HepG2 (cell line): ENCODE measurements around the gene TSR1. TPM values are rescaled to one million over a fixed set of nuclear protein-coding genes. Genes with fewer than 3 reads are reported as not detected.

ENCODE experiments used
- ATAC-seq: fragments of 200-7000 bp; cut with Tn5 transposase; 3 replicates; pipeline ENCODE4 v1.9.1; 2020; ENCODE audit warnings: mild to moderate bottlenecking, moderate library complexity
- BruUV-seq: library from RNA; stranded (reverse); fragments of 400-500 nt; replicated peaks from 2 replicates; lab custom pipeline; 2021; lab: Mats Ljungman, UMichigan
- CTCF ChIA-PET: fragments of 300-600 bp; formaldehyde crosslinking; extraction: SDS; loops from one replicate; lab custom pipeline; 2021; ENCODE audit warnings: low total read pairs, inconsistent platforms, low intra/inter-chr PET ratio; lab: Yijun Ruan, JAX
- POLR2A ChIA-PET: fragments of 350-600 bp; sonication (Branson Sonifier 250); formaldehyde crosslinking; loops from one replicate; lab custom pipeline; 2020; ENCODE audit warnings: antibody characterized with exemption, inconsistent platforms; lab: Yijun Ruan, JAX
- DNase-seq: peaks from one replicate; pipeline ENCODE4 v3.0.0-alpha.2; 2015; ENCODE audit warnings: low spot score
- FAIRE-seq: peaks from 3 replicates; lab custom pipeline; 2011; peaks lifted over from hg19 to GRCh38; lab: Jason Lieb, UNC
- H2AFZ ChIP-seq: one replicate; pipeline ENCODE4 v1.6.1; 2011; ENCODE audit warnings: low read length, inconsistent platforms
- H3K27ac ChIP-seq: fragments of 300-600 bp; 3 replicates; pipeline ENCODE4 v1.8.0; 2011; ENCODE audit warnings: mixed run types, mild to moderate bottlenecking, mixed read lengths, low read length, inconsistent platforms; ENCODE audit not compliant: insufficient read depth; ENCODE audit errors: extremely low read length
- H3K27me3 ChIP-seq, 2 experiments: fragments of 200-600 bp in 1 of 2; 2 replicates in 1 of 2; 3 replicates in 1 of 2; pipeline versions ENCODE4 v1.6.0 to v1.8.0; 2011; ENCODE audit warnings: low read length in 2 of 2, mild to moderate bottlenecking in 2 of 2, moderate library complexity in 2 of 2, inconsistent platforms in 1 of 2; ENCODE audit not compliant: insufficient read depth in 2 of 2, control insufficient read depth in 1 of 2
- H3K36me3 ChIP-seq, 2 experiments: fragments of 200-600 bp in 1 of 2; replicated peaks in 1 of 2; 2 replicates in 1 of 2; 3 replicates in 1 of 2; pipeline versions ENCODE4 v1.5.1 to v1.8.0; 2011; ENCODE audit warnings: low read length in 2 of 2, inconsistent platforms in 1 of 2; ENCODE audit not compliant: insufficient read depth in 2 of 2, control insufficient read depth in 1 of 2
- H3K4me1 ChIP-seq: 2 replicates; pipeline ENCODE4 v1.5.1; 2012; ENCODE audit warnings: low read length, inconsistent platforms; ENCODE audit not compliant: insufficient read depth
- H3K4me2 ChIP-seq: 2 replicates; pipeline ENCODE4 v1.6.0; 2011; ENCODE audit warnings: low read depth, low read length, inconsistent platforms
- H3K4me3 ChIP-seq, 3 experiments: fragments of 200-600 bp in 1 of 3; sonication (generic), shearing (Covaris generic) in 1 of 3; replicated peaks in 1 of 3; 2 replicates each; pipeline ENCODE4 v1.5.1; 2011 to 2016; ENCODE audit warnings: low read length in 3 of 3, inconsistent platforms in 2 of 3, low read depth in 2 of 3, mild to moderate bottlenecking in 2 of 3, control low read depth in 1 of 3, mixed read lengths in 1 of 3; ENCODE audit not compliant: insufficient read depth in 1 of 3
- H3K79me2 ChIP-seq: one replicate; pipeline ENCODE4 v1.6.1; 2011; ENCODE audit warnings: low read length, inconsistent platforms; ENCODE audit not compliant: insufficient read depth
- H3K9ac ChIP-seq: 2 replicates; pipeline ENCODE4 v1.6.0; 2011; ENCODE audit warnings: mild to moderate bottlenecking, low read depth, low read length, inconsistent platforms; ENCODE audit not compliant: insufficient read depth
- H3K9me3 ChIP-seq: 2 replicates; pipeline ENCODE4 v1.5.1; 2012; ENCODE audit warnings: mild to moderate bottlenecking, low read length
- H4K20me1 ChIP-seq: 2 replicates; pipeline ENCODE4 v1.6.0; 2011; ENCODE audit warnings: inconsistent platforms, mild to moderate bottlenecking, low read length, moderate library complexity; ENCODE audit not compliant: insufficient read depth
- ARNT ChIP-seq: fragments of 450-650 bp; IDR thresholded peaks from 2 replicates; pipeline ENCODE4 v1.6.1; 2017
- CEBPB ChIP-seq: IDR thresholded peaks from 2 replicates; pipeline ENCODE4 v1.6.1; 2011; ENCODE audit warnings: low read depth, low read length, improper control_type of control experiment, borderline replicate concordance
- HOXD1 ChIP-seq: sonication (generic); formaldehyde crosslinking; IDR thresholded peaks from 2 replicates; pipeline ENCODE4 v1.5.0; 2020; ENCODE audit warnings: missing genetic modification reagents
- NFRKB ChIP-seq: fragments of 450-650 bp; IDR thresholded peaks from 2 replicates; pipeline ENCODE4 v1.6.1; 2017
- NR2C2 ChIP-seq: sonication (generic); formaldehyde crosslinking; IDR thresholded peaks from 2 replicates; pipeline ENCODE4 v1.4.0; 2020; ENCODE audit warnings: missing genetic modification reagents, mild to moderate bottlenecking, moderate library complexity, borderline replicate concordance
- POGZ ChIP-seq: sonication (generic); formaldehyde crosslinking; IDR thresholded peaks from 2 replicates; pipeline ENCODE4 v1.4.0; 2020; ENCODE audit warnings: mild to moderate bottlenecking, missing genetic modification reagents
- TOPORS ChIP-seq: sonication (generic); formaldehyde crosslinking; IDR thresholded peaks from 2 replicates; pipeline ENCODE4 v1.8.0; 2023; ENCODE audit warnings: mild to moderate bottlenecking, missing genetic modification reagents
- ZNF251 ChIP-seq: sonication (generic); formaldehyde crosslinking; IDR thresholded peaks from 2 replicates; pipeline ENCODE4 v1.9.0; 2021; ENCODE audit warnings: mild to moderate bottlenecking, missing genetic modification reagents
- ZNF768 ChIP-seq: sonication (generic); formaldehyde crosslinking; IDR thresholded peaks from 2 replicates; pipeline ENCODE4 v1.4.0; 2020; ENCODE audit warnings: missing genetic modification reagents
- ZNF883 ChIP-seq: sonication (generic); formaldehyde crosslinking; IDR thresholded peaks from 2 replicates; pipeline ENCODE4 v1.5.1; 2020; ENCODE audit warnings: mild to moderate bottlenecking, missing genetic modification reagents; ENCODE audit errors: not compliant biosample characterization
- ZSCAN12 ChIP-seq: sonication (generic); formaldehyde crosslinking; IDR thresholded peaks from 2 replicates; pipeline ENCODE4 v1.9.0; 2021; ENCODE audit warnings: mild to moderate bottlenecking, missing genetic modification reagents
- WGBS: methylation state at CpG from one replicate; pipeline ENCODE4 v1.1.6; 2017; ENCODE audit warnings: low lambda C conversion rate; 5-methylcytosine and 5-hydroxymethylcytosine counted together
- in situ Hi-C: cut with HindIII; loops from 2 replicates; pipeline ENCODE4 v1.10.0; 2017; ENCODE audit warnings: low pct_unique_long_range_greater_than_20kb; ENCODE audit not compliant: extremely low pct_ligation_motif_present
- intact Hi-C: fragments of 100-400 bp; cut with micrococcal nuclease; formaldehyde crosslinking; loops from one replicate; pipeline ENCODE4 v1.10.0; 2022; ENCODE audit not compliant: unreplicated experiment
- polyA plus RNA-seq, 8 experiments: library from polyadenylated mRNA; depleted of rRNA in 3 of 8; stranded (reverse) in 7 of 8; unstranded in 1 of 8; fragments of >200 nt; fragmentation: Illumina TruSeq in 4 of 8; extraction: Trizol in 4 of 8; gene quantifications; 2 replicates each; pipeline versions ENCODE4 v1.2.1 to v1.2.3, GENCODE V29; 2011 to 2016; ENCODE audit warnings: low read depth in 4 of 8, missing spikeins in 1 of 8, mixed read lengths in 1 of 8; ENCODE audit not compliant: insufficient read depth in 1 of 8
- total RNA-seq, 5 experiments: library from RNA; depleted of rRNA; stranded (reverse); fragments of >200 nt; fragmentation: Illumina TruSeq; extraction: Trizol; gene quantifications; 2 replicates each; pipeline ENCODE4 v1.2.3, GENCODE V29; 2016; ENCODE audit warnings: low read depth in 1 of 5
- TF ChIP-seq, protein P1 (sequence below): IDR thresholded peaks from 2 replicates; pipeline ENCODE4 v1.6.1; 2016; ENCODE audit warnings: missing compliant biosample characterization, missing genetic modification reagents, borderline replicate concordance
- TF ChIP-seq, protein P2 (sequence below): sonication (generic); formaldehyde crosslinking; IDR thresholded peaks from 2 replicates; pipeline ENCODE4 v1.4.0; 2020; ENCODE audit warnings: mild to moderate bottlenecking, missing genetic modification reagents
- TF ChIP-seq, protein P3 (sequence below): sonication (generic); formaldehyde crosslinking; IDR thresholded peaks from 2 replicates; pipeline ENCODE4 v1.4.0; 2020; ENCODE audit warnings: low read depth, mild to moderate bottlenecking, missing genetic modification reagents
- TF ChIP-seq, protein P4 (sequence below): IDR thresholded peaks from 2 replicates; pipeline ENCODE4 v1.6.1; 2016; ENCODE audit warnings: mild to moderate bottlenecking
- TF ChIP-seq, protein P5 (sequence below): sonication (generic); formaldehyde crosslinking; IDR thresholded peaks from 2 replicates; pipeline ENCODE4 v1.4.0; 2020; ENCODE audit warnings: missing genetic modification reagents

Gene TSR1
- total and polyA plus RNA-seq, 2 of the 13 experiments (the other 11 are each of a cell fraction or from before 2014, with no cell fraction given): 7.1 to 65.8 TPM

DNA sequence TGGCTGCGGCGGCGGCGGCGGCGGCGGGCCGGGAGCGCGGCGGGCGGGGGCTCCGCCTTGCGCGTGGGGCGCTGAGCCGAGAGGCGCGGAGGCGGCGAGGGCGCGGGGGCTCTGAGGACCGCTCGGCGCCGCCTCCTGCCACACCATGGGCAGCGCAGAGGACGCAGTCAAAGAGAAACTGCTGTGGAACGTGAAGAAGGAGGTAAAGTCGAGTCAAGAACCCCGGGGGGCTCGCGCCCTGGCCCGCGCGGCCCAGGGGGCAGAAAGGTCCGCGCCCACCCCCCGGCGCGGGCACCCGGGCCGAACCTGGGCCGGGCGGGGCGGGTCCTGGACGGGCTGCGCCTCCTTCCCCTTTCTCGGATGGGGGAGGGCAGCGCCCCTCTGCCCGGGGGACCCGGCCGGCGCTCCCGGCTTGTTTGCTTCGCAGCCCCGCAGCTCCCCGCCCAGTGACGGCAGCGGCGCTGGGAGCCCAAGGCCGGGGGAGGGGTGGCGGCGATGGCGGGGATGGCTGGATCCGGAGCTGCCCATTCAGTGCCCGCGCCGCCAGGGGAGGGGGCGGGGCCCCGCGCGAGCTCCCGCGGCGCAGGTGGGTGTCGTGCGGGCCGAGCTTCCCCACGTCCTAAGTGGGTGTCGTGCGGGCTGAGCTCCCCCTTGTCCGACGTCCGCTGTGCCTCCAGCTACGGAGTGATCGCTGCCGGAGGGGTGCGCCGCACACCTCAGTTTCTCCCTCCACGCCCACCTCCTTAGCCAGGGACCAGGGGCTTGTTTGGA, 1.5 kb upstream of the TSR1 start:
- ATAC-seq: peak; percentile 51
- WGBS: 33% methylated on average over 1 of the region's 92 CpGs
- Histone ChIP-seq H3K9me3 (no peaks in the 10 kb centered on the region), H4K20me1 (no peaks in the 10 kb centered on the region), H3K79me2 (peaks cover 41% of the 10 kb centered on the region), H2AFZ (no peak overlapping the region), H3K4me1 (peaks cover 35% of the 10 kb centered on the region), H3K36me3 (peaks cover 15 to 25% of the 10 kb centered on the region in 2 experiments), H3K27ac (peak overlapping the region; percentile 72), H3K9ac (peak overlapping the region; percentile 96), H3K4me3 (peak overlapping the region; percentile 67 to 100 (median 99)), H3K4me2 (peak overlapping the region; percentile 73), H3K27me3 (no peaks in the 10 kb centered on the region; a peak in 1 of 5 replicates)
- intact Hi-C loops (loop anchor here (5.0 kb wide), 1 partner anchor 65 kb away; the partner anchor contains the start of gene MNT), in situ Hi-C loops (no loop called here)
- DNase-seq: peak; percentile 46
- BruUV-seq: no TSS peak
- POLR2A ChIA-PET: interaction anchor here (1.0 to 2.1 kb wide), 6 partner anchors 10 to 286 kb away, joined by 3 to 10 read pairs (median 6); partner anchors contain the start of genes SMG6 and SRR
- CTCF ChIA-PET: no interaction called here
- FAIRE-seq: no peak
- TF ChIP-seq CEBPB (no peak), ARNT (no peak), NFRKB (no peak), ZNF251 (no peak), ZSCAN12 (CRISPR knock-in tag) (no peak), TOPORS (0 out of 2 replicates have a peak, but pooled peaks have one; percentile 40), NR2C2 (CRISPR knock-in tag) (0 out of 2 replicates have a peak, but pooled peaks have one; percentile 13), ZNF883 (CRISPR knock-in tag) (peak; percentile 49), POGZ (CRISPR knock-in tag) (peak; percentile 14; the same call in 1 of the 2 replicates), HOXD1 (no peak), ZNF768 (CRISPR knock-in tag) (no peak)
- TF ChIP-seq, protein P1, sequence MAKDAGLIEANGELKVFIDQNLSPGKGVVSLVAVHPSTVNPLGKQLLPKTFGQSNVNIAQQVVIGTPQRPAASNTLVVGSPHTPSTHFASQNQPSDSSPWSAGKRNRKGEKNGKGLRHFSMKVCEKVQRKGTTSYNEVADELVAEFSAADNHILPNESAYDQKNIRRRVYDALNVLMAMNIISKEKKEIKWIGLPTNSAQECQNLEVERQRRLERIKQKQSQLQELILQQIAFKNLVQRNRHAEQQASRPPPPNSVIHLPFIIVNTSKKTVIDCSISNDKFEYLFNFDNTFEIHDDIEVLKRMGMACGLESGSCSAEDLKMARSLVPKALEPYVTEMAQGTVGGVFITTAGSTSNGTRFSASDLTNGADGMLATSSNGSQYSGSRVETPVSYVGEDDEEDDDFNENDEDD (CRISPR knock-in tag): peak; percentile 30; the same call in 1 of the 2 replicates
- TF ChIP-seq, protein P2, sequence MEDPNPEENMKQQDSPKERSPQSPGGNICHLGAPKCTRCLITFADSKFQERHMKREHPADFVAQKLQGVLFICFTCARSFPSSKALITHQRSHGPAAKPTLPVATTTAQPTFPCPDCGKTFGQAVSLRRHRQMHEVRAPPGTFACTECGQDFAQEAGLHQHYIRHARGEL (CRISPR knock-in tag): no peak
- TF ChIP-seq, protein P3, sequence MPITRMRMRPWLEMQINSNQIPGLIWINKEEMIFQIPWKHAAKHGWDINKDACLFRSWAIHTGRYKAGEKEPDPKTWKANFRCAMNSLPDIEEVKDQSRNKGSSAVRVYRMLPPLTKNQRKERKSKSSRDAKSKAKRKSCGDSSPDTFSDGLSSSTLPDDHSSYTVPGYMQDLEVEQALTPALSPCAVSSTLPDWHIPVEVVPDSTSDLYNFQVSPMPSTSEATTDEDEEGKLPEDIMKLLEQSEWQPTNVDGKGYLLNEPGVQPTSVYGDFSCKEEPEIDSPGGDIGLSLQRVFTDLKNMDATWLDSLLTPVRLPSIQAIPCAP: no peak
- TF ChIP-seq, protein P4, sequence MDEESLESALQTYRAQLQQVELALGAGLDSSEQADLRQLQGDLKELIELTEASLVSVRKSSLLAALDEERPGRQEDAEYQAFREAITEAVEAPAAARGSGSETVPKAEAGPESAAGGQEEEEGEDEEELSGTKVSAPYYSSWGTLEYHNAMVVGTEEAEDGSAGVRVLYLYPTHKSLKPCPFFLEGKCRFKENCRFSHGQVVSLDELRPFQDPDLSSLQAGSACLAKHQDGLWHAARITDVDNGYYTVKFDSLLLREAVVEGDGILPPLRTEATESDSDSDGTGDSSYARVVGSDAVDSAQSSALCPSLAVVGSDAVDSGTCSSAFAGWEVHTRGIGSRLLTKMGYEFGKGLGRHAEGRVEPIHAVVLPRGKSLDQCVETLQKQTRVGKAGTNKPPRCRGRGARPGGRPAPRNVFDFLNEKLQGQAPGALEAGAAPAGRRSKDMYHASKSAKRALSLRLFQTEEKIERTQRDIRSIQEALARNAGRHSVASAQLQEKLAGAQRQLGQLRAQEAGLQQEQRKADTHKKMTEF (CRISPR knock-in tag): 0 out of 2 replicates have a peak, but pooled peaks have one; percentile 5
- TF ChIP-seq, protein P5, sequence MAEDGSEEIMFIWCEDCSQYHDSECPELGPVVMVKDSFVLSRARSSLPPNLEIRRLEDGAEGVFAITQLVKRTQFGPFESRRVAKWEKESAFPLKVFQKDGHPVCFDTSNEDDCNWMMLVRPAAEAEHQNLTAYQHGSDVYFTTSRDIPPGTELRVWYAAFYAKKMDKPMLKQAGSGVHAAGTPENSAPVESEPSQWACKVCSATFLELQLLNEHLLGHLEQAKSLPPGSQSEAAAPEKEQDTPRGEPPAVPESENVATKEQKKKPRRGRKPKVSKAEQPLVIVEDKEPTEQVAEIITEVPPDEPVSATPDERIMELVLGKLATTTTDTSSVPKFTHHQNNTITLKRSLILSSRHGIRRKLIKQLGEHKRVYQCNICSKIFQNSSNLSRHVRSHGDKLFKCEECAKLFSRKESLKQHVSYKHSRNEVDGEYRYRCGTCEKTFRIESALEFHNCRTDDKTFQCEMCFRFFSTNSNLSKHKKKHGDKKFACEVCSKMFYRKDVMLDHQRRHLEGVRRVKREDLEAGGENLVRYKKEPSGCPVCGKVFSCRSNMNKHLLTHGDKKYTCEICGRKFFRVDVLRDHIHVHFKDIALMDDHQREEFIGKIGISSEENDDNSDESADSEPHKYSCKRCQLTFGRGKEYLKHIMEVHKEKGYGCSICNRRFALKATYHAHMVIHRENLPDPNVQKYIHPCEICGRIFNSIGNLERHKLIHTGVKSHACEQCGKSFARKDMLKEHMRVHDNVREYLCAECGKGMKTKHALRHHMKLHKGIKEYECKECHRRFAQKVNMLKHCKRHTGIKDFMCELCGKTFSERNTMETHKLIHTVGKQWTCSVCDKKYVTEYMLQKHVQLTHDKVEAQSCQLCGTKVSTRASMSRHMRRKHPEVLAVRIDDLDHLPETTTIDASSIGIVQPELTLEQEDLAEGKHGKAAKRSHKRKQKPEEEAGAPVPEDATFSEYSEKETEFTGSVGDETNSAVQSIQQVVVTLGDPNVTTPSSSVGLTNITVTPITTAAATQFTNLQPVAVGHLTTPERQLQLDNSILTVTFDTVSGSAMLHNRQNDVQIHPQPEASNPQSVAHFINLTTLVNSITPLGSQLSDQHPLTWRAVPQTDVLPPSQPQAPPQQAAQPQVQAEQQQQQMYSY: 0 out of 2 replicates have a peak, but pooled peaks have one; percentile 16
